SK-N-SH (cell line): ENCODE measurements around the gene CCDC69.

Source experiments
- CHD2 ChIP-seq: fragments of 150-350 bp; IDR thresholded peaks from 2 replicates; pipeline ENCODE4 v1.6.1; 2018; ENCODE audit warnings: low read length; ENCODE audit not compliant: partially characterized antibody
- TF ChIP-seq, protein P1 (sequence below): IDR thresholded peaks from 2 replicates; pipeline ENCODE4 v1.4.0; 2012; ENCODE audit warnings: low read depth, borderline replicate concordance

DNA sequence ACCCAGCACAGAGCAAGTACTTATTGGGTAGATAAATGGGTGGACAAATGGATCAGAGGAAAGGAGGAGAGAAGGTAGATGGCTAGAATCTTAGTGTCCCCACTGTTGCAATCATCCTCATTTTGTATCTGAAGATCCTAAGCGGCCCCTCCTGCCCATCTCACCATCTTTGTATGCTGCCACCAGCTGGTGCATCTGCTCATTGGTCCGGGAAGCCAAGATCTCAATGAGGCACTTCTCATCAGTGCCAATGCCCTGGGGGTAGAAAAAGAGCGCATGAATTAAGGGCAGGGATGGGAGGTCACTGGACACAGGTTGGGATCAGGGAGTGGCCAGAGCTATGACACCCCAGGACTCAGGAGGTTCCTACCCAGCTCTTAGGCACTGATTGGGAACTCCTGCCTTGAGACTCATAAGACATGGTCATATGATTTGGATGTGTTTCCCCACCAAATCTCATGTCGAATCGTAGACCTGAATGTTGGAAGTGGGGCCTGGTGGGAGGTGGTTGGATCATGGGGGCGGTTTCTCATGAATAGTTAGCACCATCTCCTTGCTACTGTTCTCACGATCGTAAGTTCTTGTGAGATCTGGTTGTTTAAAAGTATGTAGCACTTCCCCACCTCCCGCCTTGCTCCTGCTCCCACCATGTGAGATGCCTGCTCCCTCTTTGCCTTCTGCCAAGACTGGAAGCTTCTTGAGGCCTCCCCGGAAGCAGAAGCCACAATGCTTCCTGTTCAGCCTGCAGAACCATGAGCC is 86.6 kb downstream of the CCDC69 start:
- TF ChIP-seq, protein P1, sequence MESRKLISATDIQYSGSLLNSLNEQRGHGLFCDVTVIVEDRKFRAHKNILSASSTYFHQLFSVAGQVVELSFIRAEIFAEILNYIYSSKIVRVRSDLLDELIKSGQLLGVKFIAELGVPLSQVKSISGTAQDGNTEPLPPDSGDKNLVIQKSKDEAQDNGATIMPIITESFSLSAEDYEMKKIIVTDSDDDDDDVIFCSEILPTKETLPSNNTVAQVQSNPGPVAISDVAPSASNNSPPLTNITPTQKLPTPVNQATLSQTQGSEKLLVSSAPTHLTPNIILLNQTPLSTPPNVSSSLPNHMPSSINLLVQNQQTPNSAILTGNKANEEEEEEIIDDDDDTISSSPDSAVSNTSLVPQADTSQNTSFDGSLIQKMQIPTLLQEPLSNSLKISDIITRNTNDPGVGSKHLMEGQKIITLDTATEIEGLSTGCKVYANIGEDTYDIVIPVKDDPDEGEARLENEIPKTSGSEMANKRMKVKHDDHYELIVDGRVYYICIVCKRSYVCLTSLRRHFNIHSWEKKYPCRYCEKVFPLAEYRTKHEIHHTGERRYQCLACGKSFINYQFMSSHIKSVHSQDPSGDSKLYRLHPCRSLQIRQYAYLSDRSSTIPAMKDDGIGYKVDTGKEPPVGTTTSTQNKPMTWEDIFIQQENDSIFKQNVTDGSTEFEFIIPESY: no peak
- TF ChIP-seq CHD2: no peak
